NT2/D1 (cell line): Measurements from ENCODE around the gene CACNA2D4.

Source experiments
- DNase-seq: peaks from one replicate; pipeline ENCODE4 v3.0.0-alpha.2; 2011; ENCODE audit warnings: low read depth, low spot score
- H3K27me3 ChIP-seq: 2 replicates; pipeline ENCODE4 v1.6.0; 2011; ENCODE audit warnings: mild to moderate bottlenecking; ENCODE audit not compliant: insufficient read length, insufficient read depth
- H3K36me3 ChIP-seq: 2 replicates; pipeline ENCODE4 v1.6.1; 2011; ENCODE audit warnings: mild to moderate bottlenecking, low read length, mixed read lengths; ENCODE audit not compliant: insufficient read depth, insufficient read length
- H3K4me1 ChIP-seq: 2 replicates; pipeline ENCODE4 v1.5.1; 2011; ENCODE audit not compliant: insufficient read depth, insufficient read length
- H3K4me3 ChIP-seq: 2 replicates; pipeline ENCODE4 v1.5.1; 2011; ENCODE audit warnings: low read depth; ENCODE audit not compliant: insufficient read length
- H3K9ac ChIP-seq: 2 replicates; pipeline ENCODE4 v1.6.0; 2011; ENCODE audit warnings: low read depth; ENCODE audit not compliant: insufficient read length
- H3K9me3 ChIP-seq: 2 replicates; pipeline ENCODE4 v1.5.1; 2011; ENCODE audit warnings: mild to moderate bottlenecking, low read length; ENCODE audit not compliant: insufficient read depth
- SUZ12 ChIP-seq: IDR thresholded peaks from 2 replicates; pipeline ENCODE4 v1.6.1; 2011; ENCODE audit not compliant: insufficient read length, insufficient read depth; ENCODE audit errors: extremely low read depth
- YY1 ChIP-seq: IDR thresholded peaks from 2 replicates; pipeline ENCODE4 v1.6.1; 2011; ENCODE audit not compliant: insufficient read length, insufficient read depth
- ZNF274 ChIP-seq: IDR thresholded peaks from 2 replicates; pipeline ENCODE4 v1.6.1; 2011; ENCODE audit warnings: mild to moderate bottlenecking, low read depth, low read length

Gene CACNA2D4

DNA sequence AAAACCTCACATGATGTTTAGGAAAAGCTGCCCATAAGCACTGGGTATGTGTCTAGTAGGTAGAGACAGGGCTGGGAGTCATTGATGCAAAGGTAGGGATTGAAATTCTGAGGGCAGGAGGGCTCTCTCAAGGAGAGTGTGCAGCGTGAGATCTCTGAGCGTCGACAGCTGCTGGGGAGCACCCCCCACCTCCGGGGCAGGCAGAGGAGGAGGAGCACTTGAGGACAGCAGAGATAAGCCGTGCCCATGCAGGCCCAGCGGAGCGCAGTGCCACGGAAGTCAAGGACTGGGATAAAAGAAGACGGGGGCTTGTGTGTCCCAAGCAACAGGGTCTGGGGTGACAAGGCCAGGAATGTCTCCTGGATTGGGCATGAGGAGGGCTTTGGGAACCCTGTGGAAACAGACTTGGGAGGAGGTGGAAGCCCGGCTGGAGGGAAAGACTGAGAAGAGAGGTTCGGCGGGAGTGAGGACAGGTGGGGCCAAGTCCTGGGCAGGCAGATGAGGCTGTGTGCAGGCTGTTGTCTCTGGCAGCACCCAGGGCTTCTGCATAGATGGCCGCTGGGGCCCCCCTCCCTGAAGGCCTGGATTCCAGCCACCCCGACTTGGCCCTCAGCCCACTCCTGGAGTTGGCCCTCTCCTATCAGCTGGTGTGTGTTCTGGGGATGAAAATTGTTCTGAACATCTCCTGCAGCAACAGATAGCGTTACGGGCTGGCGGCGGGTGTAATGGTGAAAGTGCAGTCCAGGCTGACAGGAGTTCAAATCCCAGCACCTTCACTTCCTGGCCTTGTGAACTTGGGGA, 1.9 kb downstream of the CACNA2D4 start:
- no peak overlapping the region for H3K4me3 ChIP-seq
- H3K9me3 ChIP-seq, result no peaks in the 10 kb centered on the region
- no peaks in the 10 kb centered on the region for H3K27me3 ChIP-seq
- no peaks in the 10 kb centered on the region for H3K36me3 ChIP-seq
- DNase-seq, result no peak
- TF ChIP-seq YY1 (no peak), ZNF274 (no peak), SUZ12 (no peak)
- no peak overlapping the region for H3K9ac ChIP-seq
- peaks cover 30% of the 10 kb centered on the region for H3K4me1 ChIP-seq

DNA sequence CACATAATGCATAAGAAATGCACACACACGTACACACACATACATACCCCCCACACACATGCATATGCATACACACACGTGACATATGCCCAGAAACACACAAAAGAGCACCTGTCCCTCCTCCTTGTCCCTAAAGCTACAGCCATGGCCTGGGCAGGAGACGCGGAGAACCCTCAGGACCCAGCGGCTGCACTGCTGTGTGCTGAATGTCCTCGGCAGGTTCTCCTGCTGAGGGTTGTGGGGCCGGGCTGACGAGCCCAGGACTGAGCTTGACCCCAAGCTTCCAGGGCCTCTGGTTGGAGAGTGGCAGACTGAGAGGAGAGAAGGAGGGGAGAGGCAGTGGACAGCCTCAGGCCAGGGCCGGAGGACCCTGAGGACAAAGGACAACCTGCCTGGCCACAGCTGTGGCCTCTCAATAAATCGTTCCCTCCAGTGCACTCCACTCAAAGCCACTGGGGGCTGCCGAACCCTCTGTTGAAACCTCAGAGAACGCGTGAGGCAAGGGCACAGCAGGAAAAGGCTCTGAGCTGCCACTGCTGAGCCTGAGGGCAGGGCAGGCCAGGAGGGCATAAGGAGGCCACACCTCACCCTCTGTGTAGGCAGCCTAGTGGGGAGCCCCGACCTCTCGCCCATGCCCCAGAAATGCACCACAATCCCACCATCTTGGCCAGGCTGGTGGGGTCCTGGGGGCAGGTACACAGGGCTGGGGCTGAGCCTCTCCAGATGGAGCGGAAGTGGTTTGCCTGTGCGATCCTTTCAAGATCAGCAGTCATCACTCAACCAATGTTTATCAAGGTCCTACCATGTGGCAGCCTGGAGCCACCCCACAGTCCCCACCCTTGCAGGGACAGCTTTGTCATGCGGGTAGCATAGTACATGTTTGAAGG, 3.1 kb downstream of the CACNA2D4 start:
- DNase-seq, result no peak
- H3K4me3 ChIP-seq, result no peak overlapping the region
- peaks cover 27% of the 10 kb centered on the region for H3K4me1 ChIP-seq

DNA sequence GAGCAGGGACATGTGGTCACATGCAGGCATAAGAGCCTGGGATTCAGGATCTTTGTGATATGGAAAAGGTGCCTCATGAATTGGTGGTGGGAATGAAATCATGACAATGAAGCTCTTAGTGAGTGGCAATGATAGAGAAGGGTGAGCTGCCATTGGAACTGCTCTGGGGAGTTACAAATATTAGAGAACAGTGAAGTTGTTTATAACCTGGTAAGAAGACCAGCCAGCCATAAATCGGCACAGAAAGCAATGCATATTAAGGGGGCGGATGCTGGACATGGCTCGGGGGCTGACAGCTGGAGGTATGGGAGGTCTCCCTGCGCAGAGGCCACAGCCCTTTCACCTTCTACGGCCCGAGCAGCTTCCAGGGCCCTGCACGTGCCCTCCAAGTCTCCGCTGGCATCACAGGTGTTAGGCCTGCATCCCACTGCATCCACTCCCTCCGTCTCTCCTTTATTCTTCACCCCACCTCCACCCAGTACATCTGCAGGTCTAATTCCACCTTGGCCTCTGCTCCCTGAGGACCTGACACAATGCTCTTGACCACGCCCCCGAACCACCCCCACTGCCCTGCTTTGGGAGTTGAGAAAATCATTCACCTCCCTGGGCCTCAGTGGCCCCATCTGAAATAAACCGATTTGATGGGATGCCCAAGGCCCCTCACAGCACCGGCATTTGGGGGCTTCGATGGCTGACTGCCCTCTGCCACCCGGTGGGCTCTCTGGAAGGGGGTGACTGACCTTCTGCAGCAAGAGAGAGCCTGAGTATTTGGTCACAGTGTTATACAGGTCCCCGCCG, 4.1 kb downstream of the CACNA2D4 start:
- Histone ChIP-seq H3K4me3 (no peak overlapping the region), H3K27me3 (no peaks in the 10 kb centered on the region), H3K36me3 (no peaks in the 10 kb centered on the region), H3K9ac (no peak overlapping the region), H3K9me3 (no peaks in the 10 kb centered on the region), H3K4me1 (peaks cover 27% of the 10 kb centered on the region)
- no peak for DNase-seq
- TF ChIP-seq YY1, result no peak
- TF ChIP-seq SUZ12, result no peak
- TF ChIP-seq ZNF274, result no peak

More for the DNA sequence above, 3.1 kb downstream of the CACNA2D4 start:
- Histone ChIP-seq H3K9me3 (no peaks in the 10 kb centered on the region), H3K9ac (no peak overlapping the region), H3K27me3 (no peaks in the 10 kb centered on the region), H3K36me3 (no peaks in the 10 kb centered on the region)
- TF ChIP-seq ZNF274, result no peak
- no peak for TF ChIP-seq SUZ12
- no peak for TF ChIP-seq YY1

DNA sequence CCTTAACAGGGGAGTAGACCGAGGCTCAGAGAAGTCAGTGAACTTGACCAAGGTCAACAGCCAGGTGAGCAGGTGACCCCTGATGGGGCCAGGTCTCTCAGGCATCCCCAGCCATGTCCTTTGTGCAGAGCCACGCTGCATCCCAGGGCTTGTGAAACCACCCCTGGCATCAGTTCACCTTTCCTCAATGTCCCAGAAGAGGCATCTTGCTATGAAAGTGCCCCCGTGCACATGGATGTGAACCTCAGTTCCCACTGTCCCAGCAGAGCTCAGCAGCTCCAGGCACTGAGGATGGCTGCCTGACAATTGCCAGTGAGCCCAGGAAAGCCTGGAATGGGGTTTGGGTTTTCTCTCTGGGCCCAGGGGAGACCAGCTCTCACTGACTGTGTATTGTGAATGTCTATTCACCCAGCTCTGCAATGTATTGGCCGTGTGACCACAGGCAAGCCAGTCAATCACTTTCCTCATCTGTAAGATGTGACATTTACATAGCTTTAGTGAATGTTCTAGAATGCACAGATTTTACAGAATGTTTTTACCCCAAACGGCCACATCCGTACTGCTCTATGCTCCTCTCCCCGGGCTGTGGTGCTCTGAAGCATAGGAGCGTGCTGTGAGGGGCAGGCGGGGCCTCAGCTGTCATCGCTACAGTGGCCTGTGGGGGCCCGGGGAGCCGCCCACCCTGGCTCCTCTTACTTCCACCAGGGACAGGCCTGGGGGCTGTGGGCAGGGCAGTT, 4.9 kb downstream of the CACNA2D4 start:
- TF ChIP-seq YY1, result no peak
- TF ChIP-seq SUZ12, result no peak
- TF ChIP-seq ZNF274, result no peak
- H3K27me3 ChIP-seq, result no peaks in the 10 kb centered on the region
- H3K36me3 ChIP-seq, result no peaks in the 10 kb centered on the region
- H3K9me3 ChIP-seq, result no peaks in the 10 kb centered on the region
- H3K9ac ChIP-seq, result no peak overlapping the region
- H3K4me3 ChIP-seq, result no peak overlapping the region
- peaks cover 23% of the 10 kb centered on the region for H3K4me1 ChIP-seq
- no peak for DNase-seq

DNA sequence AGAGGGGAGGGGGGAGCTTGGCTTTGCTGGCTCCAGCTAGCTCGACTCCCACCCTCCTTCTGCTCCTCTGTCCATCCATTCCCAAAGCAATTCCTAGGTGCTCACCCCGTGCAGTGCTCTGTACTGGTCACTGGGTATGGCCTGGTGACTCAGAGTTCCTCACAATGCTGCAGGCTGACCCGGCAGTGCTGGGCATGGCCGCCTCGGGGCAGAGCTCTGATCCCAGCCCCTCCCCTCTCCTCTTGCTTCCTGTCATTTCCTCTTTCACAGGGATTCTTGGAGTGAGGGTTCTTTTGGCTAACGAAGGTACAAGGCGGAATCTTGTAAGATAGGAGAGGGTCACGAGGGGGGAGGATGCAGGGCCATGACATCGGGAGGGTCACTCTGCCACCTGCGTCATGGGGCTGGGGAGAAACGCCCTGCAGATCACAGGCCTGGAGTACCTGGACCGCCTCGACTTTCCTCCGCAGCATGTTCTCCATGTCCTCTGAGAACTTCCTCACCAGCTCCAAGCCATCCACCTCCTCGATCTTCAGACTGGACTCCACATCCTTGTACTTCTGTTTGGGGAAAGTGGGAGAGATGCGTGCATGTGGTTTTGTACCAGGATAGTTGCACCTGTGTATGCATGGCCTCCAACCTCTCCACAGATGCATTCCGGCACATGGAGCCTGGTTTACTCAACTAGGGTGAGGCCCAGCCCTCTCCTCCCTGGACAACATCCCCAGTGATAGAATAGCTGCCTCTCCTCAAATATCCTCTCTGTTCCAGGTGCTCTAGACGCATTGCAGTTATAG, 5.7 kb downstream of the CACNA2D4 start:
- Histone ChIP-seq H3K27me3 (no peaks in the 10 kb centered on the region), H3K4me1 (peaks cover 16% of the 10 kb centered on the region), H3K4me3 (no peak overlapping the region), H3K9ac (no peak overlapping the region), H3K9me3 (no peaks in the 10 kb centered on the region), H3K36me3 (no peaks in the 10 kb centered on the region)
- TF ChIP-seq YY1 (no peak), ZNF274 (no peak), SUZ12 (no peak)
- DNase-seq, result no peak
